HG02884 (cell line): Measurements from ENCODE around the gene MDGA2.
A peak's percentile ranks its signal among the peaks of the same experiment; 100 is the strongest.
"Not testable (repeated sequence)": the region's sequence is repeated elsewhere in the genome, so short reads cannot be mapped to it uniquely, and the experiment has no call there.

Experiments used
- ATAC-seq: cut with Tn5 transposase; IDR thresholded peaks from one replicate; pipeline ENCODE4 v1.9.1; 2021; ENCODE audit warnings: mild to moderate bottlenecking, moderate library complexity; ENCODE audit not compliant: unreplicated experiment

The MDGA2 gene

DNA sequence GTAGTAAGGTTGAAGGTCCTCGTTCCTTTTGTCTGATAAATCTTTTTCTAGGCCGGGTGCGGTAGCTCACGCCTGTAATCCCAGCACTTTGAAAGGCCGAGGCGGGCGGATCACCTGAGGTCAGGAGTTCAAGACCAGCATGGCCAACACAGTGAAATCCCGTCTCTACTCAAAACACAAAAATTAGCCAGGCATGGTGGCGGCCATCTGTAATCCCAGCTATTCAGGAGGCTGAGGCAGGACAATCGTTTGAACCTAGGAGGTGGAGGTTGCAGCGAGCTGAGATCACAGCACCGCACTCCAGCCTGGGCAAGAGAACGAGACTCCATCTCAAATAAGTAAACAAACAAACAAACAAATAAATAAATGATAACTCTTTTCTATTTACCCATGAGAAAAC, 51.3 kb downstream of the MDGA2 start:
- ATAC-seq, result not testable (repeated sequence)

DNA sequence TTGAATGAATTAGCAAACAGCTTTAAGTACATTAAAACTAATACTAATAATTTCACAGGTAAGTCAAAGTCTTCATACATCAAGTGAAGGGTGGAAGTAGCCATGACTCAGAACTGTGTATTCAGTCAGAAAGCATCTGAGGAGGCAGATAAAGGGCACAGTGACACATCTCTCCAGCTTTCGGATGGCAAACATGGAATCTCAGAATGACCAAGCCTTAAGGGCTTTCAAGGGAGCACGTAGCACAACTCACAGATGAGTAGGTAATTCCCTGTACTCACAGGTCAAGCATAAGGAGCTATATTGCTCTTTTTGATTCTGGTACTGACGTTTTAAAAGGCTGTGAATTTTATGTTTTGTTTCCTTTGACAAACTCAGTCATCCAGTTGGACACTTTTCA, 56.0 kb downstream of the MDGA2 start:
- ATAC-seq, result no peak

DNA sequence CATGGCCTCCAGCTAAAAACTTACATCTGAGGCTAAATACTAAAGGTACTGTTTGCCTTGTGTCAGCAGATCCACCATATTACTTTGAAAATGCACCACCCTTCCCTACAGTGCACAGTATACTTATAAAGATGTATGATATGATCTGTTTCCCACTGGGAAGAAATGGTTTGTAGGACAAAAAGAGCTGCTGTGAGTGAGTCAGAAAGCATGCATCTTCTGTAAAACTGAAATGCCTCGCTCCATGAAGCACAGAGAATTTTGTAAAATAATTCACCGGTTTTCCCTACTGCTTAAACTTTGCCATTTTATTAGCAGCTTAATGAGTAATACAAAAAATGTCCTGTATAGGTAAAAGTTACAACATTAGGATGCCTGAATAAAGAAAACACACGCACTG, 68.8 kb downstream of the MDGA2 start:
- ATAC-seq, result no peak

DNA sequence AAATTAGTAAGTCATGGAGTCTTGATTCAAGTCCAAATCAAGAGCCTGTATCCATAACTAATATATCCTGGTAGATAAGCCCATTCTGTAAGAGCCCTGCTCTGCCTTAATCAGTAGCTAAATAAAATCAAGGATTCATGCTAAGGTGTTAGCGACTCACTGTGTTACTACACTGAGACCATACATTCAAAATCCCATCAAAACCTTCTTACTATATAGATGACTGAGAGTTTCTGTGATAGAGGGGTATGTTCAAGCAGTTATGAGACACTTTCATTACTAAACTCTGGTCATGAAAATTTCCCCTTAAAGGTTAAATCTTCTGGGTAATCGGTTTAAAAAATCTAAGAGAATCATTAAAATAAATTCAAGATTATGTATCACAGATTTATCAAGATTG, 78.5 kb downstream of the MDGA2 start:
- no peak for ATAC-seq

DNA sequence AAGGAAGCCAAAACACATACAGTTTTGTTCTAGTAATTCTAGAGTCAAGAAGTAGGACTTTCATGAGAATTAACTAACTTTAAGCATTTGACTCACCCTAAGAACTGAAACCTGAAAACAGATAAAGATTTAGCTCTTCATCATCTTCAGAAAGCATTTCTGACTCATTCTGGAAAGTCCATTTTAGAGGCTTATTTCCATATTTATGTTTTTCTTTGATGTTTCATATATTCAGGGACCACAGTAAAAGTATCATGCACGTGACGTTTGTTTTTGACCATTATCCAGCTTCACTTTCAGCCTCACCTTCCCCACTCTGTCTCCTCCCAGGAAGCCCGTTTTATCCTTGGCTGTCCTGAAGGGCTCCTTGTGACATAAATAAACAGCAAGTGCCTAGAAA, 79.2 kb downstream of the MDGA2 start:
- peak; percentile 76 for ATAC-seq

DNA sequence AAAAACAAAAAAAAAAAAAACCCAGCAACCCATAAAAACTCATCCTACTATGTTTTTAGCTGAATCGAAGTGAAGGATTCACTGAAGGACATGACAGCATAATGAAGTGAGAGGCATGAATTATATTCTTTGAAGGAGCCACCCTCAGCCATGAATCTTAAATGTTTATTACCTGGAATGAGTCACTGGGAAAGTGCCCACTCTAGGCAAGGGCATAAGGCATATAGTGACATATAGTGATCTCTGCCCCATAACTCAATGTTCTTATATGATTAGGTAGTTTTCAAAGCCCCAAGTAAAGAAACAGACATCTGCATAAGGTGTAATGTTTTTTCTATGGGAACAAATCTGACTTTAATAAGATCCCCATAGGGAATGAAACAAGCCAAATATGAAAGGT, 79.9 kb downstream of the MDGA2 start:
- ATAC-seq, result no peak

DNA sequence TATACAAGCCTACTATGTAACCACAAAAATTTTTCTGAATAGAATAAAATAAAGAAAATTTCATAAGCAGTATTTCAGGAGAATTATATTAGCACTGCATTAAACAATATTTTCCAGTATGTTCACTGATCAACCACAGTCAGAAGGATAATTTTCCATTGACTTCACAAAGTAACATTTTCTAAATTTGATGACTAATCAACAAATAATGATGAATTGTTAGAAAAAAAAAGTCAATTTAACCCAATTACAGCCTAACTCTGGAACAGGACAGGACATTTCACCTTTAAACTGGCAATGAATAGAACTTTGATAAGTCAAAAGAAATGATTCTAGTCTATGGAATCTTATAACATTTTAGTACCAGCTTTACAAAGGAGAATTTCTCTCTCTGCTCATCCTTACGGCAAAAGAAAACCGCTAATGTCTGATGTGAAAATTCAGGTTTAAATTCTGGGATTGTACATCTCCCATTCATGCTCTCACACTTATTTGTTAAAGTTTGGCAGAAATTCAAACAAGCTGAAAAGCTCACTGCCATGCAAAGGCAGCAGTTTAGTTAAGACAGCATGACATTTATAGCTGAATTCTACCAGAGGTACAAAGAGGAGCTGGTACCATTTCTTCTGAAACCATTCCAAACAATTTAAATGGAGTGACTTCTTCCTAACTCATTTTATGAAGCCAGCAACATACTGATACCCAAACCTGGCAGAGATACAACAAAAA, 84.5 kb downstream of the MDGA2 start:
- ATAC-seq, result no peak

DNA sequence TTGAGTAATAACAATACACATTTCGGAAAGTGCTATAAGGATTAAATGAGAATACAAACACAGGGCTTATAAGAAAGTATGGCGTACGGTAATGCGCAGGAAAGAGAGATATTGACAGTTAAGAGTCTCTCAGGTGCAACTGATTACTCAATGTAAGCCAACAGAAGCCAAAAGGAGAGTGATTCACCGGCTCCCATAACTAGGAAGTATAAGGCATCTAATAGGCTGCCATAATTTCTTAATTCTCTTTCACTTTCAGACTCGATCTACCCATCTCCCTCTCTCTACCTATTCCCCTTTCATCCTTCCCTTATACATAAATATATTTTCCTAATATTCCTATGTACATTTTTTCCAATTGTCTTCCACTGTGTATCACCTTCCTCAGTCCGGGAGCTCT, 90.0 kb downstream of the MDGA2 start:
- no peak for ATAC-seq

DNA sequence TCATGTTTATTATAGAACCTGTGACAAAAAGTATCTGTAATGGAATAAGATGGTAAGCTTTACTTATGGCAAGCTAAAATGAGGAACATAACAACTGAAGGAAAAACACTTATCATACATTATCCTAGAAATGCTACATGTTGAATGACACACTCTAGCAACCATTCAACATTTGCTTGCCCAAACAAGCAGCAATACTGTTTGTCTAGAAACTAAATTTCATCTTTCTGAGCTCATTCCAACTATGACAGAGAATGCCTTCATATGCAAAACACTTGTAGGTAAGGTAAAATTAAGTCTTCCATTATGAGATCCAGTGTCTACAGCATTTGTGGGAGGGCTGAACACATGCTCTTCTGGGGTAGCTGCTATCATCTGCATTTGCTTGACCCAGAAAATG, 108.1 kb downstream of the MDGA2 start:
- no peak for ATAC-seq

DNA sequence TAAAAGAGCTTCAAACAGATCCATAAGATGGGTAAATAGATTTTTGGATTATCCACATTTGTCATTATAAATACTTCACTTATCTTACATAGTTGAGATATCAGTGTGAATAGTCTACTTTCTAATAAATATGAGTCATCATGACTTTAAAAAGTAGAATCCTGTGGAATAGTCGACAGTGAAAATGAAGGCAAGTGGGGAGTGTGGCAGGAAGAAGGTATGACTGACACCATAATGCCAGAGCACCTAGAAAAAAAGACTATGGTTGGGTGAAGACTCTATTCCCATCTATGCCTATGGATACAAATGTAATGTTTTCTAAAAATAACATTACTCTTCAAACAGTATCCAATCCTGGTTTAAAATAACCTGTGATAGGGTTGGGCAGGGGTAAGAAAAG, 117.5 kb downstream of the MDGA2 start:
- no peak for ATAC-seq

DNA sequence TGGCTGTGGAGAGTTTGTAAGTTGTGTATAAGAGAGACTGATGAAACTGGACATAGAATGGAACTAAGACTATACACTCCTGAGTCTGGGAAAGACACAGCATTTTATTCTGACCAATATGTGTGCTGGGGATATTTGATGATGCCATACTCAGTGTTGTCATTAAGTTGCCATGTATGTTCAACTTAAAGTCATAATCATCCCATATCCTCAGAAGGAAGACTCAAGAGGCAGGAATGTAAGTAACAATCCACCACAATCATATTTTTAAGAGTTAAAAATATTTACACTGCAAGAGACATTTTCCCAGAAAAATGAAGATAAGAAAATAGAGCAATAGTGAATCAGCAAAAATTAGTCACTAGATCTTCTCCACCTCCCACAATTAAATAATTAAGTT, 120.1 kb downstream of the MDGA2 start:
- ATAC-seq, result no peak

DNA sequence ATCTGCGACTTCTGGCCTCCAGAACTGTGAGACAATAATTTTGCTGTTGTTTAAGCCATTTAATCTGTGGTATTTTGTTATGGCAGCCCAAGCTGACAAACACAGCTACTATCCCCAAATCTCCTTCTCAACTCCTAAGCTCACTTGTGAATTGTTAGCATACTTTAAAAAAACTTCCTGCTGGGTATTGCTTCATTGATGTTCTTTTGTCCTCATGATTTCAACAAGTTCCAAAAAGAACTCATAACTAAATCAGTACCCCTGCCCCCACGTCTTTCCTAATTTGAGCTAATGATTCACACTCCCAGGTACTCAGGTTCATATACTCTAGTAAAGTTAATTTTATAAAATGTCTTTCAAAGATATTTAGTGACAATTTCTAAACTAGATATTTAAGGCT, 125.5 kb downstream of the MDGA2 start:
- no peak for ATAC-seq

DNA sequence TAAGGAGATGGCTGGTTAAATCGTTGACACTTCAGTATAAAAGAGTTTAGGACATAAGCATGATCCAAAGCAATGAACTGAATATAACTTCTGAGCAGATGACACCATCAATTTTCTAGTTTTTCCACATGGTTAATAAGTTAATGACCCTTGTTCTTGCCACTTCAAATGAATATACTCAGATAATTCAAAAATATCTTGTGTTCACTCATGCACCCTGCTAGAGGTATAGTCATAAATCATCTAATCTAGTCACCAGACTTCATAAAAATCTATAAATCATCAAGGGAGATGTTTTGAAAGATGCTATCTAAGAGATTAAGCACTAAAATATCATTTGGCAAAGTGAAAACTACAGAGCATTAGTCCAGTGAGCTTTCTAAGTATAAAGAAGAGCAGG, 131.9 kb downstream of the MDGA2 start:
- no peak for ATAC-seq

DNA sequence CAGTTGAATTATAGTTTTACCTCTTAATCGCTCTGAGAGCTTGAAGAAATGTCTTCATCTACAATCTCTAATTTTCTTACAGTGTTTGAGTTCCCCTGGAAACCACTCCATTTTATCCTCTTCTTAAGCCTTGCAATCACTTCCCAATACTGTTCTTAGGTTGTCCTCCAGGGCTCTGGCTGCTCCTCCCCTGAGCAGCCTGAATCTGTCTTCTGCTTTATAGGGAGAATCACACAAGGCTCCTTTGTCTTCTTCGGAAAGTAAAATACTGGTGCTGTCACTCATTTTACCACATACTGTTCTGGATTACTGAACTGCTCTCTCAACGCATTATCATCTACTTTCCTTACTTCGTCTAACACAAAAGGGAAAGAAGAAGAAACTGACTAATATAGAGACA, 133.7 kb downstream of the MDGA2 start:
- ATAC-seq, result no peak

DNA sequence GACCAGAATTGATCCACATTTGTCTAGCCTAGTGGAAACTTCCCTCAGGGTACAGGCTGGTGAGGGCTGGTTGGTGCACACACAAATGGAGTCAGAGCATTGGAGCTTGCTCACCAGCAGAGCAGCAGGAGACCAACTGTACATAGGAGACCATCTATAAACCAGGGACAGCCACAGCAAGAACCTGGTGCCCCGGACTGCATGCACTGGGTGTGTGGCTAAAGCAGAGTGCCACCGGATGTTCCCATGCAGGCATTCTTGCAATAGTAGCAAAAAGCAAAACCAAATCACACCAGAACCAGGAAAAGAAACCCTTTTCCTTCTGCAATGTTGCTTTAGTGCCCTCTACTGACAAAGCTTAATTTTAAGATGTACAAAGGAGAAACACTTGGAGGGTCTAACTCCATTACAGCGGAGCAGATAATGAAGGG, 136.4 kb downstream of the MDGA2 start:
- ATAC-seq, result no peak

DNA sequence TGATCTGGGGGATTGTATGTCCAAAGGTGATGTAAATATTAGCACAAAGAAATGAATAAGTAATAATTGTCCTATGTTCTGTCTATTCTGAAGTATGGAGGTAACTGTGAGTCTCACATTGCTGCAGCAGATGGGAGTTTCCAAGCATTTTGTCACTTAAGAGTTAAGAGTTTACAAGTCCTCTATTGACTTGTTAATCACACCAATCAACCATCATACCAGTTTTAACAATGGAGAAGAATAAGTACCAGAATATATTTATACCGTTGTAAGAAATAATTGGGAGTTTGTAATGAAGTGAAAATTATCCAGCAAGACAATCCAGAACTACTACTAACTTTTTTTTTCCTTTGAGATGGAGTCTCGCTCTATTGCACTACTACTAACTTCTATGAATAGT, 139.1 kb downstream of the MDGA2 start:
- ATAC-seq, result no peak

DNA sequence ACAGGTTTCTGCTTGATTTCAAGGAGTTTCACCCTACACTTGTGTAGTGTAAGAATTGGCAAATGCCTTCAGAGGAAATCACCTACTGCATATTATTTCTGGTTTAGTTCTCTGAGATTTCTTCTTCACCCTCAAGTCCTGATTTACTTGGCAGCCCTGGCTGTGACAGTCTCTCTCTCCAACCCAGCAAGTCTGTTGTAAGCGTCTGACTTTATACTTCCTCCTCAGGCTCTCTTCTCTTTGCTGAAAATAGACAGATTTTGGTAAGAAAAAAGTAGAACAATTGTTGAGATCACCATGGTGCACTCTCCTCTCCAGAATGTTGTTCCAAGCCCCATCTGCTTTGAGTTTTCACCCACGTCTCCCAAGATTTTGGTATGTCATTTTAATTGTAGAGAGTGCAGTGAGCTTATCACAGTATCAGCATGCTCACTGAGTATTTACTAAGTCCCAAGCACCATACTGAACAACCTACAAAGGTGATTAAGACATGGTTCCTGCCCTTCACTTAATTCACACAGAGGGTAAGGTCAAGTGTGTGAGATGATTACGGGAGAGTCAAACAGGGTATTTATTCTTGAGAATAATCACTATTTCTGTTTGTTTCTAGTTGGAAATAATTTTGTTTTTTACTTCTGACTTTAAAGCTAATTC, 148.7 kb downstream of the MDGA2 start:
- ATAC-seq, result no peak

DNA sequence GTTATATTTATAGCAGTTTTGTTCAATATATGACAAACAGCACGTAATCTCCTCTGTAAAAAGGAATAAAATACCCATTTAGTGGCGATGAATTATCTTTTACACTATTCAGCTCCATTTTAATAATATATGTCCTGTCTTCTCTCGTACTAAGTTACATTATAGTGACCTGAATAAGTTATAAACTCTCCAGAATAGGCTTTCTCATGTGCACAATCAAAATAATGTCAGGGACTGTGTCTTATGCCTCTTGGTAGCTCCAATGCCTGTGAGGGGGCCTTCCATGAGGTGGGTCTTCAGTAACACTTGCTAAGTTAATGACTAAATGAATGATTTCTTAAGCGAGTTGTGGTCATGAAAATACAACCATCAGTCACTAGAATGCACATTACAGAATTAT, 150.9 kb downstream of the MDGA2 start:
- no peak for ATAC-seq

DNA sequence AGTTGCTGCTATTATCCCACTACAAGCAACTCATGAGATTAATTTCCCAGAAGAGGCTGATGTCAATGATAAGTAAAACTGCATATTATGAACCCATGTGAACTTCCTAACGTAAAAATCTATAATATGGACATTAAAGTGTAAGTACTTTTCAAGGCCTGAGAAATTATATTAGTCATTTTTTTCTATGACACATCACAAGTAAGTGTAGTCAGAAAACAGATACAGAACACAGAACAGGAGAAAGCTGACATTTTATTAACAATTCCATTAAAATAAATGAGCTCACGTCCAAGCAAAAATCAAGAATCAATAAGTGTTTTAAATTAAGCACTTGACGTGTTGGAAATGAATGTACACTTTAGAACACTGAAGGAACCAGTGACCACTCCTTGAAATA, 155.0 kb downstream of the MDGA2 start:
- ATAC-seq, result no peak

DNA sequence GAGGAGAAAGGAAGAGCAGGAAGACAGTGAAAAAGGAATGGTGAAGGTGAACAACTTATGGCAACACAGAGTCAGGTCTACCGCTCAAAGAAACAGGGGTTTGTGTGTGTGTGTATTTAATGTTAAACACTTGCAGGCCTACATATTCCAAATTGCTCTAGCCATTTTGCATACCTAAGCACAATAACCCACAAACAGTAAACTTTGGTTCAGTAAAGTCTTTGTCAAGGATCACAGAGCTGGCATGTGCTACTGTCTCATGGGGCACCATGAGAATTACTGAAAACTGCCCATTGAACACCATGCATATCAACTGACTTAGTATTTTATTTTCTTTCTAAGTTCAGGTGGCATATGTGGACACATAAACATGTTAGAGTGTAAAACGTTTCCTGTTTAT, 163.6 kb downstream of the MDGA2 start:
- no peak for ATAC-seq

DNA sequence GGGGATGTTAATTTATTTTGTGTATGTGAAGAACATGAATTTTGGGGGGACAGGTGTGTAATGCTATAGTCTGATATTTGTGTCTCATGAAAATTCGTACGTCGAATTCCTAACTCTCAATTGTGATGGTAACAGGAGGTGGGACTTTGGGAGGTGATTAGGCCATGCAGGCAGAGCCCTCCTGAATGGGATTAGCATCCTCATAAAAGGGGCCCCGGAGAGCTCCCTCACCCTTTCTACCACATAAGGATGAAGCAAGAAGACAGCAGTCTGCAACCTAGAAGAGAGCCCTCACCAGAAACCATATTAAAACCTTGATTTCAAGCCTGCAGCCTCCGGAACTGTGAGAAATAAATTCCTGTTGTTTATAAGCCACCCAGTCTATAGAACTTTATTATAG, 165.4 kb downstream of the MDGA2 start:
- ATAC-seq, result no peak

DNA sequence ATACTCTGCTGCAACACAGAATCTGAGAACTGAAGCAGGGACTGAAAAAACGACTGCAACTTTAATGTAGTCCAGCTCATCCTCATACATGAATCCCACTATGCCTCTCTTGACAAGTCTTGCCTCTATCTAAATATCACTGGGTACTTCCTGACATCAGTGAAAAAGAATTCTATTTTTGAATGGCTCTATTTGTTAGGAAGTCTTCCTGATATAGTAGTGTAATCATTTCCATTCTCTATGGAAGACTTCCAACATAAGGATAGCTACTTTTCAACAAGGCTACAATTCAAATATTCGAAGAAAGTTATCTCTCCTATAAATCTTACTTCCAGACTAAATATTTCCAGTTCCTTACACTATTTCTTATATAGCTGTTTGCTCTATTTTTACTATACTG, 167.5 kb downstream of the MDGA2 start:
- ATAC-seq, result no peak

DNA sequence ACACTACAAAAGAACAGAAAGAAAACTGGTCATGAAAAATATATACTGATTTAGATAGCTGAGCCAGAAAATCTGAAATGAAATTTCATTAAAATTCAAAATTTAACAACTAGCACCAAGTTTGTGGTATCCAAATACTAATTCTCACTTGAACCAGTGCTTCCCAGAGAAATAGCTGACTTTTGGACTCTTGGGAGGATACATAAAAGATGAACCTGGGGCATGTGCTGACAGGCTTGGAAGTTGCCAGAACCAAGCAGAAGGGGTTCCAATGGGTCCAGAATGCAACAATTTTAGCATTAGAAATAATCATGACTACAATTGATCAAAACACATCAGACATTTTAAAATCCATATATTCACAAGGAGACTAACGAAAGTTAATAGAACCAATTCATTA, 175.0 kb downstream of the MDGA2 start:
- no peak for ATAC-seq
